ENCODE data around the gene TMEM203.

The TMEM203 gene, protein sequence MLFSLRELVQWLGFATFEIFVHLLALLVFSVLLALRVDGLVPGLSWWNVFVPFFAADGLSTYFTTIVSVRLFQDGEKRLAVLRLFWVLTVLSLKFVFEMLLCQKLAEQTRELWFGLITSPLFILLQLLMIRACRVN

DNA sequence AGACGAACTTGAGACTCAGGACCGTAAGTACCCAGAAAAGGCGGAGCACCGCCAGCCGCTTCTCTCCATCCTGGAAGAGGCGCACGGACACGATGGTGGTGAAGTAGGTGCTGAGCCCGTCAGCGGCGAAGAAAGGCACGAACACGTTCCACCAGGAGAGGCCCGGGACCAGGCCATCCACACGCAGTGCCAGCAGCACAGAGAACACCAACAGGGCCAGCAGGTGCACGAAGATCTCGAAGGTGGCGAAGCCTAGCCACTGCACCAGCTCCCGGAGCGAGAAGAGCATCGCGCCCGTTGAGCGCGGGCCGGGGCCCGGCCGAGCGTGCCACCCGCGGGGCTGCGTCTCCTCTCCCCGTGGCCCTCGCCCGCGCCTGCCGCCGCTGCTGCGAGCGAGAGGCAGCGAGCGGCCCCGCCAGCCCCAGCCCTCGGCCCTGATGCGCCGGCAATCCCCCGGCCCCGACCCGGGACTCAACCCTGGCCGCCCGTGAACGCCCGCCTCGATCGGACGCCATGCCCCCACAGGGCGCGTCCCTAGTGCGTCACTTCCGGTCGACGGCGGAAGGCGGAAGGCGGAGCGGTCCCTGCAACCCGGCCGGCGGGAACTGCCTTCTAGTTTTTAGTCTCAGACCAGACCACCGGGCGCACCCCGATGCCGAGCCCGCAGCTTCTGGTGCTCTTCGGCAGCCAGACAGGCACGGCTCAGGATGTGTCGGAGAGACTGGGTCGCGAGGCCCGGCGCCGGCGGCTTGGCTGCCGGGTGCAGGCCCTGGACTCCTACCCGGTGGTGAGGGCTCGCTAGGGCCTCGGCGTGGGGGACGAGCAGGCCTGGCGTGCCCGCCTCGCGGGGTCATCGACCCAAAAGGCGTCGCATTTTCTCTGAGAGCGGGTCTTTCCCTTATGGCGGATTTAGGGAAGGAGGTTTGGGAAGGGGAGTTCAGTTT, at the start of gene TMEM203, which contains the start of gene NDOR1:
TMEM203 (minus strand) TSS at position 523 of the 944 bp plus-strand sequence; CDS start at position 289, 234 bp downstream.
NDOR1 (plus strand) TSS at position 575 of the 944 bp plus-strand sequence; CDS start at position 653, 78 bp downstream.
- no peak for DNase-seq (ENCODE audit: low read depth)
- TF ChIP-seq, protein P1, sequence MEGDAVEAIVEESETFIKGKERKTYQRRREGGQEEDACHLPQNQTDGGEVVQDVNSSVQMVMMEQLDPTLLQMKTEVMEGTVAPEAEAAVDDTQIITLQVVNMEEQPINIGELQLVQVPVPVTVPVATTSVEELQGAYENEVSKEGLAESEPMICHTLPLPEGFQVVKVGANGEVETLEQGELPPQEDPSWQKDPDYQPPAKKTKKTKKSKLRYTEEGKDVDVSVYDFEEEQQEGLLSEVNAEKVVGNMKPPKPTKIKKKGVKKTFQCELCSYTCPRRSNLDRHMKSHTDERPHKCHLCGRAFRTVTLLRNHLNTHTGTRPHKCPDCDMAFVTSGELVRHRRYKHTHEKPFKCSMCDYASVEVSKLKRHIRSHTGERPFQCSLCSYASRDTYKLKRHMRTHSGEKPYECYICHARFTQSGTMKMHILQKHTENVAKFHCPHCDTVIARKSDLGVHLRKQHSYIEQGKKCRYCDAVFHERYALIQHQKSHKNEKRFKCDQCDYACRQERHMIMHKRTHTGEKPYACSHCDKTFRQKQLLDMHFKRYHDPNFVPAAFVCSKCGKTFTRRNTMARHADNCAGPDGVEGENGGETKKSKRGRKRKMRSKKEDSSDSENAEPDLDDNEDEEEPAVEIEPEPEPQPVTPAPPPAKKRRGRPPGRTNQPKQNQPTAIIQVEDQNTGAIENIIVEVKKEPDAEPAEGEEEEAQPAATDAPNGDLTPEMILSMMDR (conservative IDR thresholded peaks at IDR 0.05; ENCODE audit: low read depth, low read length) = no peak
- peak within 1 kb of the TSS; percentile 86 for H3K4me3 ChIP-seq (ENCODE audit: low read length)

DNA sequence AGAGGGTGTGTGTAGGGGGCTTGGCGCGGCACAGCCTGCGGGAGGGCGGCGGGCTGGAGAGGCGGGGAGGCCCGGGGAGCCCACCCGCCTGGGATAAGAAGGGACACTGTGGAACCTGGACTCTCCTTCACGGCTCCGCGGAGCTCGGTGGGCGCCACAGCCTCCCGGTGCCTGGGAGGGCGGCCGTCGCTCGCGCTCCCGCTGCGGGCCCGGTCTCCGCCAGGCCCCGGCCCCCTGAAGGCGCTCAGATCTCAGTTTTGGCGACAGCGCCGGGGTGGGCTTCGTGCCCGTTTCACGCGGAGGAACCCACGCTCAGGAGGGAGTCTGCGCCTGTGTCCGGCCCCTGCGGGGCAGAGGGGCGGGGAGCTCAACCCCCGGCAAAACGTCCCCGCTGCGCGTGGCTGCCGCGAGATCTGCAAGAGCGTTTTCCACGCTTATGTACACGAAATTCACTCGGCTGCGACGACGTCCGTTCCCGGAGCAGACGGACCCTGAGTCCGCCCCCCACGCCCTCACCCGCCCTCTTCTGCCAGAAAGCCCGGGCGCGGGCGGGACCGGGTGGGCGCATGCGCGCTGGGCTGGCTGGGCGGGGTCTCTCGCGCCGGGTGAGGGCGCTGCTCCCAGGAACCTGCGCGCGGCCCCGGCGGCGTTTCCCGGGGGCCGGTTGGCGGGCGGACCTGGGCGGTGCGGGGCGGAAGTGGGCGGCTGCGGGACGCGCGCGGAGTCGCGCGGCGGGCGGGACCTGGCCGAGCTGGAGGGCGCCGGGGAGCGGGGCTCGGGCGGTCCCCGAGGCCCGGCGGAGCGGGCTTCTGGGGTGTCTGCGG, 49.4 kb upstream of the TMEM203 start, which contains the start of gene NELFB:
NELFB (plus strand) TSS at position 704 of the 824 bp plus-strand sequence.
- H3K4me3 ChIP-seq (ENCODE audit: low read length) = peak within 1 kb of the TSS; percentile 89
- DNase-seq (ENCODE audit: low read depth) = no peak
- TF ChIP-seq, protein P1 (conservative IDR thresholded peaks at IDR 0.05; ENCODE audit: low read depth, low read length) = no peak

DNA sequence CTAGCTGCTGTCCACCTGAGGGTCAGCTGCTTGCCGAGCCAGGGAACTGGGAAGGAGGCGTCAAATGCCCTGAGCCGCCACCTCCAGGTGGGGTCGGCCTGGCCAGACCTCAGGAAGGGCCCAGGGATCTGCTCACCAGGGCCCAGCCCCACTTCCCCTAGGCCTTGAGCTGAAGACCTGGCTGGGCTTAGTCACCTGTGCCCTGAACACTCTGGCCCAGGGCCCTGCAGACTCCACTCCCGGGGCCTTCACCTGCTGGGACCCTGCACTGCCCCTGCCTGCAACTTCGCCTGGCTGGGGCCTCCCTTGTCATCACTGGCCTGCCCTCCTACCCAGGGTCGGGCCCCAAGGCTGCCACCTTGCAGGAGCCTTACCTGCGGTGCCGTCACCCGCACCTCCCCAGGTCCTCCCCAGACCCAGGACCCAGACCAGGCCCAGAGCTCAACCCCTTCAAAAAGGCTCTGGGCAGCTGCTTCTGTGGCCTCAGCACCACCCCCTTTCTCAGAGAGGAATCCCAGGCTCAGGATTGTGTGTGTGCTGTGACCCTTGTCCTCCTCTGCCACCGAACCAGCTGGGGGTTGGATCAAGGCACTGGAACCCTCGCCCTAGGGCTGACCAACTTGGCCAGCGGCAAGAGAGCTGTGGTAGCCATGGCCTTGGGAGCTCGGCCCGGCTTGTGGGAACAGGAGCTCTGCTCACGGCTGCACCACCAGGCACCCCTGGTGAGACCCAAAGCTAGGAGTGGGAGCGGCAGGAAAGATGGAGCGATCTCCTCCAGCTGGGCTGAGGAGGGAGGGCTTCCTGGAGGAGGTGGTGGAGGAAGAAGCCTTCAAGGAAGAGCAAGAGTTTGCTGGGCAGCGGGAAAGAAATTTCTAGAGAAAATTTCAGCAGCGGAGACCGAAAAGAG, 48.5 kb upstream of the TMEM203 start:
- TF ChIP-seq, protein P1 (conservative IDR thresholded peaks at IDR 0.05; ENCODE audit: low read depth, low read length) = no peak
- H3K4me3 ChIP-seq (ENCODE audit: low read length) = peak overlapping the region; percentile 76
- no peak for DNase-seq (ENCODE audit: low read depth)

DNA sequence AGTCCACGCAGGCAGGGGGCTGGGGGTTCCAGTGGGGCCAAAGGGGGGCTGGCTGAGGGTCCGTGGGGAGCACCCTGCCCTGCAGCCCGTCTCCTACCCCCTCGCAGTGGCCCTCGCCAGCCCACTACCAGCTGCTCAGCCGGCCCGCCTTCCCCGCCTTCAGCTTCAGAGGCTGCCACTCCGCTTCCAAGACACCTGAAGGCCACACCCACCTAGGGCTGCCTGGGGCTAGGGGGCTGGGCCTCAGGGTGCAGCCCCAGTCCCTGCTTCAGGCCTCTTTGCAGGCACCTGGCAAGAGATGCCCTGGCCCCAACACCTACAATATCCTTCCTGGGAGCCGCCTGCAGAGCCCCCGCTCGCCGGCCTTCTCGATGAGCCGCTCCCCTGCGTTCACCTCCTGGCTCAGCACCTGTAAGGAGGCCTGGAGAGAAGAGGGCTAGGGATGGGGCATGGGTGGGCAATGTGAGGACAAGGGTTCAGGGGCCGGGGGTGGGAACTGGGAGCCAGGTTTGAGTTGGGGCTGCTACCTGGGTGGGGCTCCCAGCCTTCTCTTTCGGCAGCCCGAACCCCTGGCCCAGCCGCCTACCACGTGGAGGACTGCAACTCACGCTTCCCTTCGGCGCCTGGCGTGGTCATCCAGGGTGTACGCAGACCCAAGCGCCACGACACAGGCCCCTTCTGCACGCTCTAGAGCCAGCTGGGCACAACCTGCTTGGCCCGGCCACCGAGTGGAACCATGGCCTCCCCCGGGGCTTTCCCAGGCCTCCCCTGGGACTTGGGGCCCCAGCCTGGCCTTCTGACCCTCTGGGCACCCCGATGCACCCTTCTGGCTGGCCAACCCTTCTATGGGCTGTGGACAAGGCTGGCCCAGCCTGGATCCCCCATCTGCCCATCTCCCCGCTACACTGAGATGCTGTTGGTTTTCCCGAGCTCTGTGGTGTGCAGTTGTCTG, 47.4 kb upstream of the TMEM203 start:
- no peak for DNase-seq (ENCODE audit: low read depth)
- TF ChIP-seq, protein P1 (conservative IDR thresholded peaks at IDR 0.05; ENCODE audit: low read depth, low read length) = no peak
- no peak overlapping the region for H3K4me3 ChIP-seq (ENCODE audit: low read length)

DNA sequence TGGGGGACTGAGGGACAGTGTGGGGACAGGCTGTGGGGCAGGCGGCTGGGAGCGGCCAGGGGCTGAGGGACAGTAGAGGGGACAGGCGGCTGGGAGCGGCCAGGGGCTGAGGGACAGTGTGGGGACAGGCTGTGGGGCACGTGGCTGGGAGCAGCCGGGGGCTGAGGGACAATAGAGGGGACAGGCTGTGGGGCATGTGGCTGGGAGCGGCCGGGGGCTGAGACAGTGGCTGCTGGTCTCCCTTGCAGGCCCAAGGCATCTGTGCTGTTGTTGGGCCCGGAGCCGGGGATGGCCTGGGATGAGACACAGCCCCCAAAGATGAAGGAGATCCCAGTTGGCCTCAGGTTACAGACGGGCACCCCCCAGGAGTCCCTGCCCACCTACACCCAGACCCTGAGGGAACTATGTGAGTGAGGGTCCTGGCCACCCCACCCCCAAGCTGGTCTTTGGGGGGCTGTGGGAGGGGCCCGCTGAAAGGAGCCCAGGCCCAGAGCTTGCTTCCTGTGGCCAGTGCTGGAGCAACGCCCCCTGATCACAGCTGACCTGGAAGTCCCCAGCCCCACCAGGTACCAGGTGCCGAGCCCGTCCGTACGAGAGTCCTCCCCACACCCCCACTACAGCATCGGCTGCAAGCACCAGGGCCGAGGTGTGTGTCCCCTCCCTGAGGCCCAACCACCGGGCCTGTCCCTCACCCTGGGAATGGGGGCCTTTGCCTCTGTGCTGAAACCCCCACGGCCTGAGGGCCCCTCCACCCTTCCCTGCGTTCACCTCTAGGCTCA, 46.2 kb upstream of the TMEM203 start:
- TF ChIP-seq, protein P1 (conservative IDR thresholded peaks at IDR 0.05; ENCODE audit: low read depth, low read length) = no peak
- DNase-seq (ENCODE audit: low read depth) = no peak
- no peak overlapping the region for H3K4me3 ChIP-seq (ENCODE audit: low read length)
